GM12891 (cell line): ENCODE results near the gene ZSCAN5B.
"Not testable (repeated sequence)": the region's sequence is repeated elsewhere in the genome, so short reads cannot be mapped to it uniquely, and the experiment has no call there.

Source experiments
- POLR2AphosphoS5 ChIP-seq: IDR thresholded peaks from 2 replicates; pipeline ENCODE4 v1.6.1; 2011; ENCODE audit warnings: low read depth, low read length, control low read depth
- TAF1 ChIP-seq: IDR thresholded peaks from 2 replicates; pipeline ENCODE4 v1.6.1; 2011; ENCODE audit warnings: low read depth, low read length, control low read depth

GRCh38 chr19:56176310-56176709 is 21.3 kb downstream of the ZSCAN5B start:
- not testable (repeated sequence) for TF ChIP-seq TAF1, POLR2AphosphoS5
